A172 (cell line): ENCODE measurements around the gene GALNT9. TPM values are rescaled to one million over a fixed set of nuclear protein-coding genes. Genes with fewer than 3 reads are reported as not detected.
A peak's percentile ranks its signal among the peaks of the same experiment; 100 is the strongest.
"Not testable (repeated sequence)": the region's sequence is repeated elsewhere in the genome, so short reads cannot be mapped to it uniquely, and the experiment has no call there.

Source experiments
- DNase-seq: peaks from one replicate; pipeline ENCODE4 v3.0.0-alpha.2; 2015; ENCODE audit warnings: low spot score
- total RNA-seq: library from RNA; depleted of rRNA; stranded (reverse); fragments of >200 nt; shearing (Covaris generic); gene quantifications from 2 replicates; pipeline ENCODE4 v1.2.3, GENCODE V29; 2014

Gene GALNT9
- total RNA-seq, 1 experiment from 2014 or later = 11.5 TPM

- no peak for DNase-seq
These were observed 99.0 kb downstream of the GALNT9 start for GRCh38 chr12:132230381-132230780.

DNA sequence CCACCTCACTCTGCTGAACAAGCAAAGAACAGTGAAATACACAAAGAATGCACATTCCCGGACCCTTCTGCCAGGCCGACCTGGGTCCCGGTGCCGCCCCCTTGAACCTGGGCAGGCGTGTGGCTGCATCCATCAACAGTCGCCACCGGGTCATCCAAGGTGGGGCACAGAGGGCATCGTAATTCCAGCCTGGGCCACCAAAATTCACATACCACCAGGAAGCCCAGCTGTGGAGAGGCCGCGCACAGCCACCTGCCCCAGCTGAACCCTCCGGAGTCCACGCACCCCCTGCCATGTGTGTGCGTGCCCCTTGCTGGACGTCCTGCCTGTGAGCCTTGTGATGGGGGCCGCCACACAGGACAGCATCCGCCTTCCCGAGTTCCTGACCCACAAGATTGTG, 99.5 kb downstream of the GALNT9 start:
- DNase-seq = no peak

DNA sequence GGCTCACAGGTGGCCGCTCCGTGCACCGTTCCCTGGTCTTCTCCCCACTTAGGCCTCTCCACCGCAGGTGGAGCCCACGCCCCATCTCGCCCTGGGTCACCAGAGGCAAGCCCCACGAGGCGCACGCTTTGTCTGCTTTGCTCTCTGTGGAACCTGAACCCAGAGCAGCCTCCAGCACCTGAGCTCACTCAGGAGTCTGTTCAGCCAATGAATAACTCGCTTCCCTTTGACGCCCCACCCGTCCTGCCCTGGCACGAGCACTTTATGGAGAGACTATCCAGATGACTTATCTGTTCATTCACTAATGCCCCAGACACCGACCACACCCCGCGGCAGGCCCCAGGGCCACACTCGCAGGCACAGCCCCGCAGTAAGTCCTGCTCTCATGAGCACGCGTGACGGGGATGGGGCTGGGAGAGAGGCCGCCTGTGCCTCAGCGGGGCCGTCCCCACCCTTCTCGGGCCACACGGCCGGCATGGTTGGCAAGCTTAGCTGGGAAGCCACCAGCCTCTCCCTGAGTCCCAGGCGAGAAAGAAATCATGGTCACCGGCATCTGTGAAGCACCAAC, 100.1 kb downstream of the GALNT9 start:
- no peak for DNase-seq

DNA sequence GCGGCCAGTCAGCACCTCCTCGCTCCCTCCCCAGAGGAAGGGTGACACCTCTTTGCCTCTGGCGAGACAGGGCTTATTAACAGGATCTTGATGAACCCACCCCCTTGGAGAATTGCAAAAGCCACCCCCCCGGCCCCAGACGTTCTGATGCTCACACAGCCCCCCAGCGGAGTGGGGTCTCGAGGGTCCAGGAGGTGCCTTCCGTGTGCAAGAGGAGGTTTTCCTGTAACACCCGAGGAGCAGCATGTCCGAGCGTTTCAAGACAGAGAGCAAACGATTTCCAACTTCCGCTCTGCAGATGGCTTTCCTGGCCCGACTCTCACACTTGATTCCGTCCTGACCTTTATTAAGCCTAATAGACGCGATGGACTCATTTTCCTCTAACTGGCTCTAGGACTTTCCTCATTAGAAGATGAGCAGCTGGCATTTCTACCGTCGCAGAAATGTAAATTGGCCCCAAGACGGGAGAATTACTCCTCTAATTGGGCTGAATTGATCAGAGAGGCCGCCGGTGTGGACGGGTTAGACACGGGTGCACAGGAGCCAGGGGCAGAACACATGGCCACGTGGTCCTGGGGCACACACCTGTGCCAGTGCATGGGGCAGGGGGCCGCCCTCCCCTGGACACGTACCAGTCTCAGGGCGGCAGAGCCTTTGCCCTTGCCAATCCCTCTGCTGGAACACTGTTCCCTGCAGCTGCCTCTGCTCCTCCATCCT, 100.8 kb downstream of the GALNT9 start:
- no peak for DNase-seq

DNA sequence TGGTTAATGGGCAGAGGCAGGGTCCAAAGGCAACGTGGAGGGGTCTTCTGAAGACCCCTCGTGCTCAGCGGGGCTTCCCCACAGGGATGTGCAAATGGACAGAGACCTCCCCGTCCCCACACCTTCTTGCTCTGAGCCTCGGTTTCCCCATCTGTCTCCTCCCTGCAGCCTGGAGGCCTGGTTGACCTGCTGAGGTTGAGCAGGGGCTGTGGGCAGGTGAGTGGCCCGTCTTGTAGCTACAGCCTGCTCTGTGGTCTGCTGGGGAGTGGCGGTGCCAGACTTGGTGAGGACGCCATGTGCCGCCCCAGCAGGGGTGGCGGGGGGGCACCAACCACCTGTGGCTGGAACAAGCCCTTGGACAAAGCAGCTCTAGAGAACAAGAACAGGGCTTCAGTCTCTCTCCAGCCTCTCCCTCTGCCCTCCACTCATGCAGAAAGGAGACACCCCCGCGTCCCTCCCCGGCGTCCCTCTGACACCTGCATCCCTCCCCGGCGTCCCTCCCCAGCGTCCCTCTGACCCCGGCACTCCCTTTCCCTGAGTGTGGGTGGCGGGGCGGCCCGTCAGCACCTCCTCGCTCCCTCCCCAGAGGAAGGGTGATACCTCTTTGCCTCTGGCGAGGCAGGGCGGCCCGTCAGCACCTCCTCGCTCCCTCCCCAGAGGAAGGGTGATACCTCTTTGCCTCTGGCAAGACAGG, 101.5 kb downstream of the GALNT9 start:
- no peak for DNase-seq

DNA sequence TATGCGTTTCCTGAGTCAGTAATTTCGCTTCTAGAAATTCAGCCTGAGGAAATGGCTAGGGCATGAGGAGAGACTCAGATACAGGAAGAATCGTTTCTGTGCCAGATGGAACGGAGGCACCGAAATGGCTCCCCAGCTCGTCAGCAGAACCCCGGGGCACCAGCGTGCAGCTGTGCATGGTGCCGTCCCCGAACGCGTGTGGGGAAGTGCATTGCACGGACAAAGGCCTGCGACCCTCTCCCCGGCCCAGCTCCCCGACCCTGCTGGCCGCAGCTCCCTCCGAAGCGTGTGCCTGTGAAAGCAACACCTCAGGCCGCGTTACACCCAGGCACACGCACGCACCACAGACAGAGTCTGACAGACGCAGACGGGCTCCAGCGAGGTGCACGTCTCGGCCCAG, 102.3 kb downstream of the GALNT9 start:
- no peak for DNase-seq

DNA sequence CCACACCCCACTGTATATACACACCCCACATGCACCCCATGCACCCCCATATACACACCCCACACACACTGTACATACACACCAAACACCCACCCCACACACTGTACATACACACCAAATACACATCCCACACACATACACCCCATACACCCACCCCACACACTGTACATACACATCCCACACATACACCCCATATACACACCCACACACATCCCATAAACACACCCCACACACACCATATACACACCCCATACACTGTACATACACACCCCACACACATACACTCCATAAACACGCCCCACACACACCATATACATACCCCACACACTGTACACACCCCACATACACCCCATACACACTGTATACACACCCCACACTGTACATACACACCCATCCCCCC, 102.8 kb downstream of the GALNT9 start:
- DNase-seq = no peak

DNA sequence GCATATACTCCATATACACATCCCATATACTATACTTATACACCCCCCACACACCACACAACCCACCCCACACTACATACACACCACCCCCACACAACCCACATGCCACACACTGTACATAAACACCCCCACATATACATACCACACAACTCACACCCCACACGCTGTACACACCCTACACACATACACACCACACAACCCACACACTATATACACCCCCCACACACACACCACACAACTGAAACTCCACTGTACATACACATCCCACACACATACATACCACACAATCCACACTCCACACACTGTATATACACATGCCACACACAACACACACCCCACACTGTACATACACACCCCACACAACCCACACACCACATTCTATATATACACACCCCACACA, 104.2 kb downstream of the GALNT9 start:
- no peak for DNase-seq

GRCh38 chr12:132224484-132224883, 104.9 kb downstream of the GALNT9 start:
- no peak for DNase-seq

- DNase-seq = no peak
These were observed 106.6 kb downstream of the GALNT9 start for GRCh38 chr12:132222808-132223173.

DNA sequence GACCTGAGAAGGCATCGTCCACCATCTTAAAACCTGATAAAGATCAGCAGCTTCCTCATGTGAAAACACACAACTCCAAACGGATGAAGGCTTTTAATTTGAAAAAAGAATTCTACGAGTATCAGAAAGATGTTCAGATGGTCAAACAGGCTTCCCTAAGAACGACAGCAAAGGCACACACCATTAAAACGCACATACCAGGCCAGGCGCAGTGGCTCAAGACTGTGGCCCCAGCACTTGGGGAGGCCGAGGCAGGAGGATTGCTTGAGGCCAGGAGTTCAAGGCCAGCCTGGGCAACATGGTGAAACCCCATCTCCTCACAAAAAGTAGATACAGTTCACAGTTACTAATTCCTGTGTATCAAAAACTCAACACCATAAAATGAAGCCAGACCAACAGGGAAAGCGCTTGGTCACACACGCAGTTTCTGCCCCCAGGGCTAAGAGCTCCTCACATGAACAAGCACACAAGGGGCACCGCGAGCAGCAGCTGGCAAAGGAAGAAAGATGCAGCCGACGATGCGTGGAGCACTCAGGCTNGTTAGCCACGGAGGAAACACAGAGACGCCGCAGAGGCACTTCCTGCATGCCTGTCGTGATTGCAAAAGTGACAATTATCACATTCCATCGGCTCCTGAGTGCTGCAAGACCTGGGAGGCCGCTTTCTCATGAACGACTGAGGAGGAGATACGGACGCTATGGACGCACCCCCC, 107.1 kb downstream of the GALNT9 start:
- peak; percentile 40 for DNase-seq

- DNase-seq = not testable (repeated sequence)
These were observed 109.6 kb downstream of the GALNT9 start for GRCh38 chr12:132219761-132220160.

- DNase-seq = no peak
These were observed 110.1 kb downstream of the GALNT9 start for GRCh38 chr12:132219323-132219722.

DNA sequence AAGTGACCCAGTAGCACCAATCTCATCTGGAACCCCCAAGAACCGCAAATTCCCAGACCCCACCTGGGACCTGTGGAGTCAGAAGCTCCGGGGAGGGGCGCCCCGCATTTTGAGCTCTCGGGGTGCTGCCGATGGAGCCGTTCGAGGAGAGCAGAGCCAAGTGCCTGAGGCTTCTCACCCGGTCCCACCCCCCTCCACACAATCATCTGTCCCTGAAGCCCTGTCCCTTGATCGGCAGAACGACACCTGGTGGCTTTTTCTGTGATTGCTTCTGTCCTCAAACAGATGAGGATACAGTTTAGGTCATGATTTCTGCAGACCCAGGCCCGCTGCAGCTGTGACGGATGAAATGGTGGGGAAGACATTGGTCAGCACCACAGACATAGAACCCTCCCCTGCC, 110.5 kb downstream of the GALNT9 start:
- no peak for DNase-seq

DNA sequence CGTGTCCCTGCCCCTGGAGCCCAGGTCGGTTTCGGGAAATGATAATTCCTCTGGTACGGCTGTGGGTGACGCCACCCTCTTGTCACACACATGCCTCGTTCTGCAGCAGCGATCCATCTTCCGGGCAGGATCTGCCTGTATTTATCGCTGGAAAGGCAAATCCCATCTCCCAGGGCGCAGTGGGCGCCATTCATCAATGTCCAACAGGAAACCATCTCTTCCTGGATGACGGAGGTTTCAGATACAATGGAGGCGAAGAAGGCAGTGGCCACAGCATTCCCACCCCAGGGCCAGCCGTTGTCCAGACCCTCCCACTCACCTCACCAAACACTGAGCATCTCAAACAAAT, 110.9 kb downstream of the GALNT9 start:
- no peak for DNase-seq

DNA sequence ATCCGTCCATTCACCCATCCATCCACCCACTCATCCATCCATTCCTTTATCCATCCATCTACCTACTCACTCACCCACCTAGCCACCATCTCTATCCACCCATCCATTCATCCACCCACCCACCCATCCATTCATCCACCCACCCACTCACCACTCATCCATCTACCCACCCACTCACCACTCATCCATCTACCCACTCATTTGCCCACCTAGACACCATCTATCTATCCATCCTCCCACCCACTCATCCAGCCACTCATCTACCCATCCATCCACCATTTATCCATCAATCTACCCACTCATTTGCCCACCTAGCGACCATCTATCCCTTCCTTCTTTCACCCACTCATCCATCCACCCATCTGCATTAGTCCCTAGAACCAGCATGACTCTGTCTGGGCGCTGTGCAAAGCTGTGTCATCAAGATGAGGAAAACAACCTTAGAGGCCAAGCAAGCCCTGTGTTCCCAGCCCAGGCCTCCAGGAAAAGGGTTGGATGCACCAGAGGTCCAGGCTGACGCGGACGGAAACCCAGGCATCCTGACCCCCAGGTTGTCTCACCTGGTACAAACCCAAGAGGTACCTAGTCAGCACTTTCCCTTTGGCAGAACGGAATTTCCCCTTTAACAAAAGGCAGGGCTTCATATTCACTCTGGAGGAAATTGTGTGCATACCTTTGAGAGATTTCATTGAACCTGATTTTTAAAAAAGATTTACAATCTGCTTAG, 111.4 kb downstream of the GALNT9 start:
- no peak for DNase-seq

DNA sequence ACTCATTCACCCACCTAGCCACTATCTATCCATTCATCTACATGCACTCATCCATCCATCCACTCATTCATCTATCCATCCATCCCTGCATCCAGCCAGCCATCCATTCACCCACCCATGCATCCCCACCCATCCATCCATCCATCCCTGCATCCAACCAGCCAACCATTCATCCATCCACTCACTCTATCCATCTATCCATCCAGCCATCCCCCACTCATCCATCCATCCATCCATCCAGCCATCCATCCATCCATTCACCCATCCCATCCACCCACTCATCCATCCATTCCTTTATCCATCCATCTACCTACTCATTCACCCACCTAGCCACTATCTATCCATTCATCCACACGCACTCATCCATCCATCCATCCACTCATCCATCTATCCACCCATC, 112.0 kb downstream of the GALNT9 start:
- no peak for DNase-seq

DNA sequence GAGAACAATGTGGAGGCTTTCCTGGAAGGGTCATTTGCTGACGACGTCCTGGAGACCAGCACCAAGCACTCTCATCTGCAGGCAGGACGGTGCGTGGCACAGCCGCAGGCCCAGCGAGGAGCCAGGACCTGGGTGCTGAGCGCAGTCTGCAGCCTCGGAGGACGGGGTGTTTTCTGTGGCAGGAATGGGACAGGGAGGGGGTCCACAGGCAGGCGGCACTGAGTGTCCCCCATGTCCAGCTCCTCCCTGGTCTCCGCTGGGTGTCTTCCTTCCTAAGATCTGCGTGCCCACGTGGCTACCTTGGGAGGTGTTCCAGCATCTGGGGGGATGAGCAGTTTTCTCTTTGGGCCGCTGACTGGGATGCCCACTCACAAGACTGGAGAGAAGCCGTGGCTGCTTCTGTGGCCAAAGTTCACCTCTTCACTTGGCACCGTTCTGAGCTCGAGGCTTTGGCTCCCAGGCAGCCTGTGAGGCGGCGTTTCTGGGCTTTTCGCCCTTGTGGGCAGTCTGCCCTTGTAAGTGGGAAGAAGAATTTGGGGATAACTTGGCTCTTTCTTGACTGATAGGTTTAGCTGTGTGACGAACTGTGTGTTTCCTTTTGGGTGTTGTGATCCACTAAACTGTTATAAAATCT, 112.9 kb downstream of the GALNT9 start:
- DNase-seq = no peak

GRCh38 chr12:132215299-132215989, 113.9 kb downstream of the GALNT9 start:
- no peak for DNase-seq

GRCh38 chr12:132214891-132215290, 114.5 kb downstream of the GALNT9 start:
- no peak for DNase-seq

GRCh38 chr12:132214161-132214476, 115.3 kb downstream of the GALNT9 start:
- no peak for DNase-seq
